Anterior cingulate cortex (tissue), 58 donors: ENCODE results near the gene UQCC5.
"Not testable (repeated sequence)": the region's sequence is repeated elsewhere in the genome, so short reads cannot be mapped to it uniquely, and the experiment has no call there.

Experiments
- DNase-seq, 58 donors: peaks; one replicate each; lab custom pipeline; 2025; lab: John Stamatoyannopoulos, UW

UQCC5 gene

DNA sequence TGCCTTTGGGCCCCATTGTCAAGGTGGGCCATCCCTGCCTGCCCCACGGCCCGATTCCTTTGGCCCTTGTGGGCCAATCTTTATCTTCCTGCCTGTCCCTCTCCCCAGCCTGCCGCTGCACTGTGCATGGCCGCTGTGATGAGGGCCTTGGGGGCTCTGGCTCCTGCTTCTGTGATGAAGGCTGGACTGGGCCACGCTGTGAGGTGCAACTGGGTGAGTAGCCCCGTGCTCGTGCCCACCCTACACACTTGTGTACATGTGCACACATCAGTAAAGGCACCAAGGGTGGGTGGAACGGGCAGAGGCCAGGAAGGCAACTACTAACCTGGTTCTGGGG is 14.9 kb upstream of the UQCC5 start:
- DNase-seq, result no peak

DNA sequence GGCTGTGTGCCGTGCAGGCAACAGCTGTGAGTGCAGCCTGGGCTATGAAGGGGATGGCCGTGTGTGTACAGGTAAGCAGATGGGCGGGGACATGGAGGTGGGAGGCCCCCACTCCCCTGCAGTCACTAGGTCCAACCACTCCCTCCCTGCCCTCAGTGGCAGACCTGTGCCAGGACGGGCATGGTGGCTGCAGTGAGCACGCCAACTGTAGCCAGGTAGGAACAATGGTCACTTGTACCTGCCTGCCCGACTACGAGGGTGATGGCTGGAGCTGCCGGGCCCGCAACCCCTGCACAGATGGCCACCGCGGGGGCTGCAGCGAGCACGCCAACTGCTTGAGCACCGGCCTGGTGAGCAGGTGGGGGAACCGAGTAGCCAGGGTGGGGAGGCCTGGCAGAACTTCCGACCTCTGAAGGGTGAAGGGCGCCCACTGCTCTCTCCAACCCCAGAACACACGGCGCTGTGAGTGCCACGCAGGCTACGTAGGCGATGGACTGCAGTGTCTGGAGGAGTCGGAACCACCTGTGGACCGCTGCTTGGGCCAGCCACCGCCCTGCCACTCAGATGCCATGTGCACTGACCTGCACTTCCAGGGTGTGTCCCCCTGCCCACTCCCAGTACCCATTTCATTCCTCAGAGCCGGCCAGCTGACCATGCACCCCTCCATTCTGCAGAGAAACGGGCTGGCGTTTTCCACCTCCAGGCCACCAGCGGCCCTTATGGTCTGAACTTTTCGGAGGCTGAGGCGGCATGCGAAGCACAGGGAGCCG is 14.3 kb upstream of the UQCC5 start:
- no peak for DNase-seq

DNA sequence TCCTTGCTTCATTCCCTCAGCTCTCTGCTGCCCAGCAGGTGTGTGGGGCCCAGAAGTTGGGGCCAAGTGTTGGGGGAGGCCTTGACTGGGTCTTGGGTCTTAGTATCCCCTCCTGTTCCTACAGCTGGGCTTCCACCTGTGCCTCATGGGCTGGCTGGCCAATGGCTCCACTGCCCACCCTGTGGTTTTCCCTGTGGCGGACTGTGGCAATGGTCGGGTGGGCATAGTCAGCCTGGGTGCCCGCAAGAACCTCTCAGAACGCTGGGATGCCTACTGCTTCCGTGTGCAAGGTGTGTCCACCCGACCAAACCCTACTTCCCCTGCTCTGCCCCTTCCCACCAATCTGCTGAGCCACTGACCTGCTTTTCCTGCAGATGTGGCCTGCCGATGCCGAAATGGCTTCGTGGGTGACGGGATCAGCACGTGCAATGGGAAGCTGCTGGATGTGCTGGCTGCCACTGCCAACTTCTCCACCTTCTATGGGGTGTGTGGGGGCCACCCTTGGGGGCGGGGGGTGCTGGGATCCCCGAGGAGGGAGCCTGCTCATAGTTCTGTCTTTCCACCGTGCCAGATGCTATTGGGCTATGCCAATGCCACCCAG is 13.7 kb upstream of the UQCC5 start:
- DNase-seq, result no peak

DNA sequence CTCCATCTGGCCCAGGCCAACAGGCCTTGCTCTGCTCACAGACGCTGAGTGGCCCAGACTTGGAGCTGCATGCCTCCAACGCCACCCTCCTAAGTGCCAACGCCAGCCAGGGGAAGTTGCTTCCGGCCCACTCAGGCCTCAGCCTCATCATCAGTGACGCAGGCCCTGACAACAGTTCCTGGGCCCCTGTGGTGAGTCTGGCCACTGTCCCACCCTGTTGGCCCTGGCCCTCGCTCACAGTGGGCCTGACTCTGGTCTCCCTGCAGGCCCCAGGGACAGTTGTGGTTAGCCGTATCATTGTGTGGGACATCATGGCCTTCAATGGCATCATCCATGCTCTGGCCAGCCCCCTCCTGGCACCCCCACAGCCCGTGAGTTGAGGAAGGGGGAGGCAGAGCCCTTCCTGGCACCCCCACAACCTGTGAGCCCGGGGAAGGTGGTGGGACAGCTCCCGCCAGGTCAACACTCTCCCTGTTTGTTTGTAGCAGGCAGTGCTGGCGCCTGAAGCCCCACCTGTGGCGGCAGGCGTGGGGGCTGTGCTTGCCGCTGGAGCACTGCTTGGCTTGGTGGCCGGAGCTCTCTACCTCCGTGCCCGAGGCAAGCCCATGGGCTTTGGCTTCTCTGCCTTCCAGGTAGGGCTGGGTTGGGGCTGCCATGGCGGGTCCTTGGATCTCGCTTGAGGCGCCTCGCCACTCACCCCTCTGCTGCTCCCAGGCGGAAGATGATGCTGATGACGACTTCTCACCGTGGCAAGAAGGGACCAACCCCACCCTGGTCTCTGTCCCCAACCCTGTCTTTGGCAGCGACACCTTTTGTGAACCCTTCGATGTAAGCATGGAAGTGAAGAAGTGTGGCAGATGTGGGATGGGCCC is 12.8 kb upstream of the UQCC5 start:
- DNase-seq, result no peak

DNA sequence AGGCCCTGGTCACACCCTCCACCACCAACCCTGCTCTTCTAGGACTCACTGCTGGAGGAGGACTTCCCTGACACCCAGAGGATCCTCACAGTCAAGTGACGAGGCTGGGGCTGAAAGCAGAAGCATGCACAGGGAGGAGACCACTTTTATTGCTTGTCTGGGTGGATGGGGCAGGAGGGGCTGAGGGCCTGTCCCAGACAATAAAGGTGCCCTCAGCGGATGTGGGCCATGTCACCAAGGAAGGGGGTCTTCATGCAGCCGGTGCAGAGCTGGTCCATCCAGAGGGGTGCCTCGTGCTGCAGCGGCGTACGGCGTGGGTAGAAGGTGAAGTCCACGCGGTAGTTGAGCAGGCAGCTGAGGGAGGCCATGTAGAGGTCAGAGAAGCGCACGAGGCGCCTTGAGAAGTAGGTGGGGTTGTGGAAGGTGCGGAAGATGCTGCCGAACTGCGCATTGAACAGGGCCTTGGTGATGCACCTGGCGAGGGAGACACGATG is 12.1 kb upstream of the UQCC5 start:
- no peak for DNase-seq

DNA sequence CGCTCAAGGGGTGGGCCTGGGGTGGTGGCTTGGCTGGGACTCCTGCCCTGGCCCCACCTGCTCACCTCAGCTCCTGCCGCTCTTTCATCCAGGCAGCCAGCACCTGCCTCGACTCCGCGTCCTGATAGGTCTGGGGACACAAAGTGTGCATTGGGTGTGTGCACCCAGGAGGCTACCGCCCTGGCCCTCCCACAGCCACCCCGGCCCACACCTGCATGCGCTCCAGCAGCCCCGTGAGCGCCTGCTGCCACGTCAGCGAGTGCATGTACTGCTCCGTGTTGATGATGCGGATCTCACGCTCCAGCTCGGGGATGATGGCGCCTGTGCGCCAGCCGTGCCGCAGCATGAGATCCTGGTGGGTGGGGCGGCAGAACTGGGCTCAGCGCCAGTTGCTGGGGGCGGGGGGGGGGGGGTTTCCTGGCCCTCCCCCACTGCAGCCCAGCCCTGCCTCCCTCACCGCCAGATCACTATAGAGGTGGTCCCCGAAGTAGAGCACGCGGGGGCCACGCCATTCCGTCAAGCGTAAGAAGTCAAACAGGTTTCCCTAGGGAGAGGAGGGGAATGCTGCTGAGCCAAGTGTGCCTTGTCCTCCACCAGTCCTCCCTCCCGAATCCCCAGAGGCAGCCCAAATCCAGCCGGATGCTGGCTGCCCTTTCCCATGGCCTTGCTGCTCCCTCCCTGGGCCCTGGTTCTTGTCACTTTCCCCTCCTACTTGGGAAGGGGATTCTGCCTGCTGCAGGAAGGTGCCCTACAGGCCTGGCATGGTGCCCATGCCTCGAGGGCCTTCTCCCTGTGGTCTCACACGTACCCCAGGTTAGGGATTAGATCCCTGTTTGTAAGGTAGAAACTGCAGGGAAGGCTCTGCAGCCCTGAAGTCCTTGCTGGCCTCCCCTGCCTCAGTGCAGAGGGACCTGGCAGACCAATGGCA is 11.4 kb upstream of the UQCC5 start:
- DNase-seq, result no peak

DNA sequence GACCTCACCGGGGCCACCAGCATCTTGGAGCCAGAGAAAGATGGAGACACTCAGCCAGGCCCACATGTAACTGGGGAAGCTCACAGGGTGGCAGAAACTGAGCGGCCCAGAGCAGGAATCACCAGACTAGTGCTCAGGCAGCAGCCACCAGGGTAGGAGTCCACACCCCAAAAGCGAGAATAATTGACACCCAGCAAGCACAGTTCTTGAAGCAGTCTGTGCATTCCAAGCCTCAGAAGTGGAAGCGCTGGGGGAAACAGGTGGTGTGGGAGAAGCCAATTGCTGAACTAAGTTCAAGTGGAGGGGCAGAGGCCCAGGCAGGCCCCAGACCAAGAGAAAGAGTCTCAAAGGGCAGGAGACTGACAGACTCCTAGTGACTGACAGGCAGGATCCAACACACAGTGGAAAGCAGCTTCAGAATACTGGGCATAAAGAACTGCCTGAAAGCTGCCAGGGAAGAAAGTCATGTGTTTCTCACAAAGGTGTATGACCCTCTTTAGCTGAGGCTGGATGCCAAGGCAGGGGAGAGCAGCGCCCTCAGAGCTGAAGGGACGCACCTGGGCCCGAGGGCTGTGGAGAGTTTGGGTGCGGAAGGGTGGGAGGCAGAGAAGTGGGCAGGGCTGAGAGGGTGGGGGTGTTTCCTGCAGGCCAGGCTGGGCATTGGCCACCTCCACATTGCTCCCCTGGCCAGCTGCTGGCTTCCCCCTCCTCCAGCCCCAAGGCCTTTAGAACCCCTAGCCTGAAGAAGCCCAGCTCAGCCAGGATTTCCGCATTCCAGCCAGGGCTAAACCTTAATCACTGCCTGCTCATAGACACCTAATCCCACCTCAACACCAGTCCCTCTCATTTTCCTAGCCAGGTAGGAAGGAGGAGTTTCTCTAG is 10.5 kb upstream of the UQCC5 start:
- no peak for DNase-seq

DNA sequence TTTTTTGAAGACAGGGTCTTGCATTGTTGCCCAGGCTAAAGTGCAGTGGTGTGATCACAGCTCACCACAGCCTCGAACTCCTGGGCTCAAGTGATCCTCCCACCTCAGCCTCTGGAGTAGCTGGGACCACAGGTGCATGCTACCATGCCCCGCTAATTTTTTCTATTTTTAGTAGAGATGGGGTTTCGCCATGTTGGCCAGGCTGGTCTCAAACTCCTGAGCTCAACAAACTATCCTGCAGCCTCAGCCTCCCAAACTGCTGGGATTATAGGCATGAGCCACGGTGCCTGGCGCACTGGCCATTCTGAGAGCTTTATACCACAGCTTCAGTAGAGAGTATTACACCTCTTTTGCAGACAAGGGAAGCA is 9.8 kb upstream of the UQCC5 start:
- DNase-seq, result not testable (repeated sequence)

DNA sequence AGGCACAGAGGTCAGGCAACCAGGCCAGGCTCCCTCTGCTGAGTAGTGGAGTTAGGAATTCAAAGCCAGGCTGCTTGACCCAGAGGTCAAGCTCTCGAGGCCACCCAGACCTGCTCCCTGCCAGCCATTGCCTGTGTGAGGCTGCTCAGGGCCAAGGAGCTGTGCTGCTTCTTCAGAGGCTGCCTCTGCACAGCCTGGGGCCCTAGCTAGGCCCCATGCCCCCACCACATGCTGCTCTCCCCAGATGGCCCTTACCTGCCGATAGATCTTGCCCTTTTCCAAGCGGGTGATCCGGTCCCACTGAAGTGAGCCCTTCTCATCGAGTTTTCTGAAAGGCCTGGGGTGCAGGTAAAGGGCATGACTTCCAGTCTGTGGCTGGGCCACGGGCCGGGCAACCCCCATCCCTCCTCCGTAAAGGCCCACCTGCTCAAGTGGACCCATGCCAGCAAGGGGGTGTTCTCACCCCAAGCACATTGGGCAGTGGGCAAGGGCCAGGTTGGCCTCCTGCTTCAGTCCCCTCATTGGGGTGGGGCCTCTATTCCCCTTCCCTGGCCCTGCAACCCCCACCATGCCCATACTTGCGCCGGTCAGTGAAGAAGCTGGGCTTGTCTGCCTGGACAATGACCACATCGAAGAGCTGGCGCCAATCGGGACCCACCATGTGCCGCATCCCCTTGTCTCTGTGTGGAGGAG is 9.2 kb upstream of the UQCC5 start:
- DNase-seq, result no peak

DNA sequence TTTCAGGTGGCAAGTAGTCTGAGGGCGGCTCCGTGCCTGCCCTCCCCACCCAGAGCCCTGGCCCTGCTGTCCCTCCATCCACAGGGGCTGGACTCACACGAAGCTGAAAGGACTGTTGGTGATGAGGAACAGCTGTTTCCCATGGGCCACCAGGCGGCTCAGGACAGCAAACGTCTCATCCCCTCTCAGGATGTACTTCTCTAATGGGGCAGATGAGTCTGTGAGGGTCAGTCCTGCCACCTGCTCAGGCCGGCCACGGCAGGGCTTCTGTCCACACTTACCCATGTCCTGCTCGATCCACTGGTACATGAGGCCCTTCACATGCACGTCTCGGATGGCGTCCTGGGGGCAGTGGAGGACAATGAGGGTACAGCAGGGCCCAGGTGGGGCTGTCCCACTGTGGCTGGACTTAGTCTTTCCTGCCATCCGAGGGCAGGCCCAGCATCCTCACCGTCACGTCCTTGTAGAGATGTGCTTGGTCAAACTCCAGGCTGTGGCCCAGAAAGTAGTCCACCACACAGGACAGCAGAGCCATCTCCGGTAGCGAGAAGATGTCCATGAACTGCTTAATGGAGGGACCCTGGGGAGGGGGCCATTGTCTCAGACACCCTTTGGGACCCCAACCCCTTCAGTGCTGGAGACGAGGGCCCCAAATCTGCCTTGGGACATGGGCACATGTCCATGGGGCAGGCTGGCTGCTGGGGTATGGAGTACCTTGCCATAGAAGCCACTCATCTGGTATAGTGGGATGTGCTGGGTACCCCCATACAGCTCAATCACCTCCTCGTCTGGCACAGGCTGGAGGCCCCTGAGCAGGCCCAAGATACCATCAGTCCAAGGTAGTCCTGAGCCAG is 8.4 kb upstream of the UQCC5 start:
- no peak for DNase-seq

DNA sequence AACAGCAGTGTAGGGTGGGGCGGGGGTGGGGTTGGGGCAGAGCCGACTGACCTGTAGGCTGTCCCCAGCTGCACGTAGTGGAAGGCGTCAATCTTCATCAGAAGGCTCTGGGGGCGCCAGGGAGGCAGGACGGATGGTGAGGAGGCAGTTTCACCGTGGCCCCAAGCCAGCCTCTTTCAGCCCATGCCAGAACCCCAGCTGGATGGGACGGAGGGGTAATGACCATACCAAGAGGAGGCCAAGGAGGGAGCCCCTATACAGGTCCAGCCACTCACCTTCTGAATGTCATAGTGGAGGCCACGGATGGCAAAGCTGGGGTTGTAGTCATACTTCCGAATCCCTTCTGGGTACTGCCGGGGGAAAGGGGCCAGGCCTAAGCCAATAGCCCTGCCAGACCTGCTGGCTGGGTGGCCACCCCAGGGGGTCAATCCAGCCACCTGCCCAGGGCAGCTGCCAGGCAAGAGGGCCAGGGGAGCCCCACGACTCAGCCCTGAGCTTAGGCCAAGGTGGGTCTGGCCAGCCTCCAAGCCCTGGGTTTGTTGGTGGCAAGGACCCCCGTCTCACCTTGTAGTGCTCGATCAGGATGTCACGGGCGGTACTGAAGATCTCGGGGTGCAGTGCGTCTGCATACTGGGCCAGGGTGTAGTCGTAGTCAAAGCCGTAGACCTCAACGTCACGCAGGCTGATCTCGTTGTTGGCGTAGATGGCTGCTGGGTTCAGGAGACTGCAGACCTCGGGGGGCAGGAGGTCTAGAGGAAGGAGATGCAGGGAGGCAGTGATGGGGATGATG is 7.6 kb upstream of the UQCC5 start:
- DNase-seq, result no peak

DNA sequence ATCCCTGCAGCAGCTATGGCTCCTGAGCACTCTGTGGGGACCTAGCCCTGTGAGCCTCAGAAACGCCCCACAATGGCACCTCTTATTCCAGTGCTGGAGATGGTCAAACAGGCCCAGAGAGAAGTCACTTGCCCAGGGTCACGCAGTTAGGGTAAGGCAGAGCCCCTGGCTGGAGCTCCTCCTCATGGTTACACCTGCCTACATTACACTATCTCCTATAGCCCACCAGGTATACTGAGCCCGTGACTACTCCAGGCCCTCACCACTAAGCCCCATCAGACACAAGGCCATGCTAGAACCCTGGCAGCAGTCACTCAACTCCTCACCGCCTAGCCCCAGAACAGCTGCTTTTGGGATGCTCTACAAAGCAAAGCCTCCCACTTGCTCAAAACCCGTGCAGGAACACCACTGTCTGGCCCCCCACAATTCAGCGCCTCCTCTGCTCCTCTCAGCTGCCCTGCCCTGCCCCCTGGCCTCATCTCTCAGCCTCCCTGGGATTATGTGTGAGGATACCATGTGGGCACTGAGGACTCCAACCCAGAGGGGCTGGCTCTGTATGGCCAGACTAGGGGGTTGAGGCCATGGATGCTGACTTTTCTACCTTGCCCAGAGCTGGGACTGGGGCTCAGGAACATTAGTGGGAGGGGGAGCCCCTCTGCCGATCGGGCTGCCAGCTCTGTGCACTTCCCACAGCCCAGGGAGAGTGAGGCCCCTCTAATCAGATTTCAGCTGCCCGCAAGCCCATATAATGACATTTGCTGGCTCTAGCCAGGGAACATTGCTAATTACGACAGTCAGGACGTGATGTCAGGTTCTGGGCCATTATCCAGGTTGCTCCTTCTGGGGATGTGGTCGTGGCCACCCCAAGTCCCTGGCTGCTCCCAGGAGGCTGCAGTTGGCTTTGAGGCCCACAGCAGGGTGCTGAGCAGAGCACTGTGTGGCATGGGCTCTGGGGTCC is 6.8 kb upstream of the UQCC5 start:
- DNase-seq, result no peak

DNA sequence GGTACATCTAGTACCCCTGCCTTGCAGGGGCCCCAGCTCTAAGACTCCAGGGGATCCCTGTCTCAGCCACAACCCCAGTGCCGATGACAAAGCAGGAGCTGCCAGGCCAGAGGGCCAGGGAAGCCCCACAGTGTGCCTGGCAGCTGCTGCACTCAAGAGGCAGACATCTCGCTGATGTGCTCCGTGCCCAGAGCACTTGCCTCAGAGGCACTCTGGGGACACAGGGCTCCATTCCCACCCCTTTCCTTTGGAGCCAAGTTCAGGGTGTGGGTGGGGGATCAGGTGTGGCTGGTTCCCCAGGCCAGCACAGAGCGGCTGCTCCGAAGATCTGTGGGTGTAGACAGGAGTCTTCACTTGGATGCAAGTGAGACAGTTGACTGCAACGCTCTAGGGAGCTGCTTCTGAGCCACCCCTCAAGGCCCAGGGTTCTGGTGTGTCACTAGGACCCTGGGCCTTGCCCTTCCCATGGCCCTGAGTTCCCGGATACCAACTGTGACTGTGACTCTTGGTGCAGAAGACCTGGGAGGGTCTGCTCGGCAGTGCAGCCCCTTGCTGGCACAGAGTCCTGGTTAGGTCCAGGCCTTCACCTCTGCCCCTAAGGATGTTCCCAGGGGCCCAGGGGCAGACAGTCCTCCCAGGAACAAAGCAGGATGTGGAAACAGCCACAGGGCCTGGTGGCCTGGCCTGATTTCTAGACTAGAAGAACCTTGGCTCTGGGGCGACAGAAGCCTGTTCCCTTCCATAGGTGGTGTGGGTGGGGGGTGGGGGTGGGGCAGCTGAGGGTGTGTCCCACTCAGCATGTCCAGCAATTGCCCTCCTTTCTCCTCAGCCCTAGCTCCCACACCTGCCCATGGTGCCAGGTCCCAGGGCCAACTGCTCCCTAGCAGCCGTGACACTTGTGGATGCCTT is 5.2 kb upstream of the UQCC5 start:
- no peak for DNase-seq

DNA sequence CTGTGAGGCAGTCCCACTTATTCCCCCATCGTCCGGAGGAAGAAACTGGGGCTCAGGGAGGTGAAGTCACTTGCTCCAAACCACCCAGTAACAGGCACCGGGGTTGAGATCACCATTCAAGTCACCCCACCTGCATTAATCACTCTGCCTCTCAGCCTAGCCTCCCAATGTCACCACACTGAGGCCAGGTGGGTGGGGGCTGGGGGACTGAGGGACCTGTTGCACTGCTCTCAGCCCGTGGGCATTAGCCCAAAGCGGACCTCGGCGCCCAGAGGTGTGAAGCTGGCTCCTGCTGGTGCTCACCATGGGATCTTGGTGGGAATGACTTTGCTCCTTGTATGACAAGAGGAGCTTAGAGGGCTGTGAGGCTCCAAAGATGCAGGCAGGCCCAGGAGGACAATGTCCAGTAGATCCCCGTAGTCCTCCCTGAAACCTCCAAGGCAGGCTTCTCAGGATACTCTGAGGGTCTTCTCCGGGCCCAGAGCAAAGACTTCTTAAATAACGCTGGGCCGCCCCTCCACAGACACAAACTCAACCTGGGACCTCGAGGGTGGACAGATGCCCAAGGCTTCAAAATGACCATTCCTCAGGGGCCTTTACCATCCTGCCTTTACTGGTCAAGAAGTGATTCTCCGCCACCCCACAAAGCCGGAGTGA is 4.4 kb upstream of the UQCC5 start:
- no peak for DNase-seq
